Inferior parietal cortex (tissue), 1 donor: Measurements from ENCODE around the gene PRKAG2.

Experiments
- DNase-seq: peaks from one replicate; pipeline ENCODE4 v3.0.0-alpha.2; 2016; ENCODE audit errors: extremely low spot score

Gene PRKAG2

DNA sequence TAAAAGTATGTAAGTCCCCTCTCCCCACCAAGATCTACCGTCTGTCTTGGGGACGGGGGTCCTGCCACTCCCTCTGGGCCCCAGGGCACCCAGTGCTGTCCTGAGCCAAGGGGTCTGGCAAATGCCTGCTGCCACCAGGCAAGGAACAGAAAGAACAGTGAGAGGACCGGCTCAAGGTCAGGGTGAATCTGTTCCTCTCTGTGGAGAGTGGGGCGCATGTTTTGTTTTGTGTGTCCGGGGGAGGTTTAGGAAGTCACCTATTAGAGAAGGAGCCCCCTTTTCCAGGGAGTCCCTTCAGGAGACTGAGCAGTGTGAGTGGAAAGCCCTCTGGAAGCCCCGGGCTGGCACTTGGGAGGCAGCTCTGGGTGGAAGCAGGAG lies 198.7 kb downstream of the PRKAG2 start:
- DNase-seq = no peak

DNA sequence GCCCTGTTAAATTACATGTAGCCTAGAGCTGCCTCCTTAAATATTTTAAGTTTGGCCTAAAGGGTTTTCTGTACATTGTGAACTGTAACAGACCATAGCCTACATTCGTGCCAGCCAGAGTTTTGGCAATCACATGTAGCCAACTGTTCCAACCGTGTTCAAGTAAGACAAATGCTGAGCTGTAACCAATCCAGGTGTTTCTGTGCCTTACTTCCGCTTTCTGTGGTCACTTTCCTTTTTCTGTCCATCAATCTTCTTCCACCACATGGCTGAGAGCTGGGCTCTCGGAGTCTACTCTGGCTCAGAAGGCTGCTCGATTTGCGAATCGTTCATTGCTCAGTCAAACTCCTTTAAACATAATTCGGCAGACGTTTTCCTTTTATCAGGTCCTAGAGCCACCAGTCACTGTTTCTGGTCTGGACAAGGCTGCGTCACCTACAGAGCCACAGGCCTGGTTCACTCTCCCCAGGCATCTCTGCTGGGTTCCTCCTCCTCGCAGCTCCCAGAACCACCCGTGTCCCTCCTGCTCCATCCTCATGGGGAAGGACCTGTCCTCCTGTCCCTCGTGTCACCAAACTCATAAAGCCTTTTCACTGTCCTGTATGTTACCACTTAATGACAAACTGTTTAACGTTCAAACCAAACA lies 199.2 kb downstream of the PRKAG2 start:
- DNase-seq = no peak

DNA sequence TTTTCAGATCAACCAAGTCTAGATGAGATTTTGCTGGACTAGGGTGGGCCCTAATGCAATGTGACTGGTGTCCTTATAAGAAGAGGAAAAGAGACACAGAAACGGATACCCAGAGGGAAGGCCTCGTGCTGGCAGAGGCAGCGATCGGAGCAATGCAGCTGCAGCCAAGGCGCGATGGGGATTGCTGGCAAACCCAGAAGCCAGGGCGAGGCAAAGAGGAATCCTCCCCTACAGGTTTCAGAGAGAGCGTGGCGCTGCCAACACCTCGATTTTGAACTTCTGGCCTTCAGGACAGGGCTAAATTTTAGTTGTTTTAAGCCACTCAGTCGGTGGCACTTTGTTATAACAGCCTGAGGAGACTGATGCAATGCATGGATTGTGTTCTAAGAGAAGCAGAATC lies 200.2 kb downstream of the PRKAG2 start:
- no peak for DNase-seq

DNA sequence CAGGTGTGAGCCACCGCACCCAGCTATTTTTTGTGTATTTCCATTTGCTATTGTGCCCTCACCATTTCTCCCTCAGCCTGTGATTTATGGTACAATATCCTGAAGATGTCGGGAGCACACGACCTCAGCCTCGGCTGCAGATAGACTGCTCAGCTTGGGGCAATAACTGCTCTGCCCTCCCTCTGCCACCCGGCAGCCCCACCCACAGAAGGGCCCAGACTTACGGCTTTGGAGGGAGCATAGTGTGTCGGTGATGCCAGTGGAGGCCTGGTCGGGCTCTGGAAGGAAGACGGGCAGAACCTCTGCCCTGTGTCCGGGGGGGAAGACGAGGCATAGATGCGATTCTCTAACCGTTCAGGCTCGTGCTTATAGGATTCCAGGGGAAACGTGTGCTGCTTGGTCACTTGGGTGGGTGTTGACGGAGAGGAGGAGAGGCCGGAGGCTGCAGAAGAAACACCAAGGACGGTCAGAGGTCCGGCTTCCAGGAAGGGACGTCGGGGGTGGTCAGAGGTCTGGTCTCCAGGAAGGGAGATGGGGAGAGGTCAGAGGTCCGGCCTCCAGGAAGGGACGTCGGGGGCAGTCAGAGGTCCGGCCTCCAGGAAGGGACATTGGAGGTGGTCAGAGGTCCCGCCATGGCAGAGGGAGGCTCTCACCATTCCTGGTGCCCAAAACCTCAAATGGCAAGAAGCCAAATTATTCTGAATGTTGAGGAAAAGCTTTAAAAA lies 201.6 kb downstream of the PRKAG2 start:
- DNase-seq = no peak

DNA sequence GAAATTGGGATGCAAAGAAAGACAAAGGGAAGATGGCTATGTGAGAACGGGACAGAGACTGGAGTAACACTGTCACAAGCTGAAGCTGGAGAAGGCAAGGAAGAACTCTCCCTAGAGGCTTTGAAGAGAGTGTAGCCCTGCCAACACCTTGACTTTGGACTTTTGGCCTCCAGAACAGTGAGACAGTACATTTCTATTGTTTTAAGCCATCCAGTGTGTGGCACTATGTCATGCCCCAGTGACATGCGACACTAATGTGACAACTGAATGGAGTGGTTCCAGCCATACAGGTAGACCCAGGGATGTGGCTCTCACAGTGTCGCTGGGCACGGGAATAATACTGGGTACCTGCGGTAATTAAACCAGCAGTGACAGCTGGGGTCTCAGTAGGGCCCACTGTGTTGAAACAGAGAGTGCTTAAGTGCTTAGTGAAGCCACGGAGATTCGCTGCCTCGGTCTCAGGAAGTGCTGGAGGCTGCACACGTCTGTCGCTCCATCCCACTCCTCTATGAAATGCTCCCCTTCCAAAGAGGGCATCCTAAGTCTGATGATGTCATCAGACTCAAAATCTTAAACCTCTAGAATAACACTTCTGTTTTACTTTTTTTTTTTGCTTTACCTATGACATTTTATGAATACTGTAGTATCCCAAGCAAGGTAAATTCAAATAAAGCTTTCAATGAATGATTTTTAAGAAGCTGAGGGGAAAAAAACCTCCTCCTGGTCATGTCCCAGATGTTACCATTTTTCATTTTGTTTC lies 202.6 kb downstream of the PRKAG2 start:
- no peak for DNase-seq

DNA sequence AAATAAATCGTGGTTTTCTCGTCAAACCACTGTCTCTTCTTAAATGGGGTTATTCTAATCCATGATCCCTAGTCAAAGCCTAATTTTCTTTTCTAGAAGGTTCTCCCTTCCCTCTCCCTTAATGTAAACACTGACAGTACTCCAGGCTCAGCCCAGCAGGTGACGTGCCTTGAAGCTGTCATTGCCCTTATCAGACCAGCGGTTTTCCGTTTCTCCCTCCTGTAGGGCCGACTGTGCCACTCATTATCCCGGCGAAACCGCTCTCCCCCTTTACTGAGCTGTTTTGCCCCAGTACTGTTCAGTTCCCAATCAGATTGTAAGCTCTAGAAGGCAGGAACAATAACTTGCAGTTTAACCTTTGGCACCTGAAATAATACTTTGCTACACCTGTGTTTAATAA lies 203.7 kb downstream of the PRKAG2 start:
- DNase-seq = no peak

DNA sequence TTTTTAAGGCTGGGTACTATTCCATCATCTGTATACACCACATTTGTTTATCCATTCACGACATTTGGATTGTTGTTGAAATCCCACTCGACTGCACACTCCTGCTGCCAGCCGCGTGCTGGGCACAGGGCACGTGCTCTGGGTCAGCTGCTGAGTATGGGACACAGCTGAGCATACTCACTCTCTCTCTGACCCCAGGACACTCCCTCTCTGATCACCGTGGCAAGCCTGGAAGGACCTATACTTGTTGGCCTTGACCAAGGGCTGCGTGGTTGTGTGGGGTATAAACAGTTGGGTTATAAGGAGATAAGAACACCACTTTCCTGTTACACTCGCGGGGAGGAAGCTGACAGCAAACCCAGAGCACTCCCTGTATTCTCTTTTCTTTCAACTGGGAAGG lies 204.2 kb downstream of the PRKAG2 start:
- no peak for DNase-seq

DNA sequence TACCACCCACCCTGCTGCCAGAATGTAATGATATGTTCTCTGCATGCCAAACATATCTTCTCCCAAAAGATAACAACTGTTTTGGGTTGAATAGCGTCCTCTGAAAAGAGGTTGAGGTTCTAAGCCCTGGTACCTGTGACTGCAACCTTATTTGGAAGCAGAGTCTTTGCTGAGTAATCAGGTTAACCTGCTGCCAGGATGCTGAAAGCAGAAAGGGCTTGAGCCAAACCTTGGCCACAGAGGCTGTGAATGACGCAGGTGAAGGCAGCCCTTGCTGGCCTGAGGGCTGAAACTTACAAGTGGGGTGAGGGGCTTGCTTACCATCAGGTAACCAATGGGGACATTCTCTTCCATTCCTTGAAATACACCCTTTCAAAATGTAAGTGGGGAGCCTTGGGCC lies 205.4 kb downstream of the PRKAG2 start:
- DNase-seq = no peak

DNA sequence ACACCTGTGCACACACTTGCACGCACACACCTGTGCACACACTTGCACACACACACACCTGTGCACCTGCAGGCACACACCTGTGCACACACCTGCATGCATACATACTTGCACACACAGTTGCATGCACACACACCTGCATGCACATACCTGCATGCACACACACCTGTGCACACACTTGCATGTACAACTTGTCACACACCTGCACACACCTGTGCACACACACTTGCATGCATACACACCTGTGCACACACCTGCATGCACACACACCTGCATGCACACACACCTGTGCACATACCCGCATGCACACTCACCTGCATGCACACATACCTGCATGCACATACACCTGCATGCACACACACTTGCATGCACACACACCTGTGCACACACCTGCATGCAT lies 207.2 kb downstream of the PRKAG2 start:
- DNase-seq = no peak

DNA sequence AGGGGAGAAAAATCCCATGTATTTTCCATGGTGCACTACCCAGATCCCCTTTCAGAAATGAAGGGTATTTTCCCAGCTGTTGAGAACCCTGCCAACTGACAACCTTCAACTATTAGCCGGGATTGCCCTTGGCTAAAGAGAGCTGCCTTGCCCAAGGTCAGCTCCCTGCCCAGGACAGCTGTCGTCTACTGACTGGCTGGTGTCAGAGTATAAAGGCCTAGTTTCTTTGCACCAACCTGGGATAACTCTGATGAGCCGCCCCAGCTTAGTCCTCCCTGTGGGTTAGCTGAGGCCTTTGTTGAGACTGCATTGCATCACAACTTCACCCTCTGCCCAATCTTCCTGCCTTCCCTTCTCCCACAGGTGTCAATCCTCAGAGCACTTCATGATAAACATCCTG lies 210.0 kb downstream of the PRKAG2 start:
- DNase-seq = no peak

DNA sequence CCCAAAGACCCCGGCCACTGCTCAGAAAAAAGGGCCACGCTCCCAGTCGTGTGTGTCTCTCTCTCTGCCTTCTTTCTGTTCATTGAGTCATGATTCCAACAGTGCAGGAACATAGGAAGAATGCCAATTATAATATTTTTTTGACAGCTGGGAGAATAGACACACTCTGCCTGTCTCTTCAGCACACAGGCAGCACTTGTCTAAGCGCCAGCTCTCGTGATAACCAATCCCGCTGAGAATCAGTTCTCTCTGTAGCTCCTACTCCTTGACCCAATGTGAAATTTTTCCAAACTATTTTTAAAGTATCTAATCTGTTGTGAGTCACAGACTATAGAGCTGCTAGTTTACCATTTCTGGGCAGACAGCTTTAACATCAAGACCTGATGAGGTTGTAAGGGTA lies 211.5 kb downstream of the PRKAG2 start:
- DNase-seq = peak; percentile 47

DNA sequence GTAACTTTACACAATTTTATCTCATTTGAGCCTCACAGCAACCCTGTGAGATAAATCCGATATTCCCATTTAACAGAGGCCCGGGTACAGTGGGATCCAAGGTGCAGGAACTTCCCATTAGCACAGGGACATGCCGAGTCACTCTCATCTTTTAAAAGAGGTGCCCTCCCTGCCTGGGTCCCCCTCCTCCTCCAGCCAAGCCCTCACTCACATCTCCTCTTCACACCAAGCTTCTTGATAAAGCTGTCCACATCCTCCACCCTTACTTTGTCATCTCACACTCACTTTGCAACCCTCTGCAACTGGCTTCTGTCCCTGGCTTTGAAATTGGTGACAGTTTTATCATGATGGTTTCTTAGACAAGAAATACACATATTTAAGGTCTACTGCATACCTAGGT lies 212.6 kb downstream of the PRKAG2 start:
- no peak for DNase-seq

DNA sequence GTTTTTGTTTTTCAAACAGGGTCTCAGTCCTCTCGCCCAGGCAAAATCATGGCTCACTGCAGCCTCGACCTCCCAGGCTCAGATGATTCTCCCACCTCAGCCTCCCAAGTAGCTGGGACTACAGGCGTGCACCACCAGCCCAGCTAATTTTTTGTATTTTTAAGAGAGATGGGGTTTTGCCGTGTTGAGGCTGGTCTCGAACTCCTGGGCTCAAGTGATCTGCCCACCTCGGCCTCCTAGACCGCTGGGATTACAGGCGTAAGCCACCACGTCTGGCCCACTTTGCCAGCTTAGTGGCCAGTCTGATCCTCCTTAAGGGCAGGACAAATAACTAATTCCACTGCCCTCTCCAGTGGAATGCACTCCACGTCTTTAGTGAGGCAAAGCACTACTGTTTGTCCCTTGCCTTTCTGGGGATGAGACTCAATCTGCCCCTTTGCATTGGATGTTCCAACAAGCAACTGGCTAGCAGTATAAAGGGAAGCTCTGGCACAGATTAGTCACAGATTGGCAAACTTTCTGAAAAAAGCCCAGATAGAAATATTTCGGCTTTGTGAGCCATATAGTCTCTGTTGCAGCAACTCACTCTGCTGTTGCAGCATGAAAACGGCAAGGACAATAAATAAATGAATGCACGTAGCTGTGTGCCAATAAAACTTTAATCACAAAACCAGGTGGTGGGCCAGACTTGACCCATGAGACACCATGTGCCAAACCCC lies 213.4 kb downstream of the PRKAG2 start:
- no peak for DNase-seq

DNA sequence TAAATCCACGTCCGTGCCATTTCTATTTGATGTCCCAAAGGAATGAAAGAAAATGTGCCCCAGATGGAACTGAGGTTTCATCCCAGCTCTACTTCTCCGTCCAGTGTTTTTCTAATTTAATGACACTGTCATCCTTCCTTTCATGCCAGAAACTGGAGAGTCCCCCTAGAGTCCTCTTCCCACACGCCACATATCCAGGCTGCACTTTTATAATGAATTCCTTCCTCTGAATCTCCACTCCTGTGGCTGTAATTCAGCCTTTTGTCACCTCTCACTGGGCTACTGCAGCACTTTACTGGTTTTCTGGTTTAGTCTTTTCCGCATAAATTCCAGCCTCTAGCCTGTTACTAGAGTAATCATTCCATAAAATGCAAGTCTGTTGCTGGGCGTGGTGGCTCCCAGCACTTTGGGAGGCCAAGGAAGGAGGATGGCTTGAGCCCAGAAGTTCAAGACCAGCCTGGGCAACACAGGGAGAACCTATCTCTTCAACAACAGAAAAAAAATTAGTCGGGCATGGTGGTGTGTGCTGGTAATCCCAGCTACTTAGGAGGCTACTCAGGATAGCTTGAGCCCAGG lies 214.6 kb downstream of the PRKAG2 start:
- no peak for DNase-seq

DNA sequence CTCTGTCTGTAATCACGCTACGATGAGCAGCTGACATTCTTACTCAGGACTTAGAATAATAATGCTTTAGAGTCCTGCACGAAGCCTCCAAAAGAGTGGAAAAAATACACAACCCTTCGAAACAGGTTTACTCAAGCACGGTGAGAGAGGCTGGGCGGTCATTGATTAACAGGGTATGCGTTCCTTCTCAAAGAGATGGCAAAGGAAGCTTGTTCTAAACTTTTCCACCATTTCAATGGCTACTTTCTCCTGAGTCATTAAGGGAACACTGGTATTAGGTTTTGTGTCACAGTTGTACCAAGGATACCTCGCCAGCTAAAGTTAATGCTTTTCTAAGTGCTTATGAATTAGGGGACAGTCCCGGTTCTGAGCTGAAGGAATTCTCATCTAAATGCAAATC lies 215.3 kb downstream of the PRKAG2 start:
- DNase-seq = no peak

DNA sequence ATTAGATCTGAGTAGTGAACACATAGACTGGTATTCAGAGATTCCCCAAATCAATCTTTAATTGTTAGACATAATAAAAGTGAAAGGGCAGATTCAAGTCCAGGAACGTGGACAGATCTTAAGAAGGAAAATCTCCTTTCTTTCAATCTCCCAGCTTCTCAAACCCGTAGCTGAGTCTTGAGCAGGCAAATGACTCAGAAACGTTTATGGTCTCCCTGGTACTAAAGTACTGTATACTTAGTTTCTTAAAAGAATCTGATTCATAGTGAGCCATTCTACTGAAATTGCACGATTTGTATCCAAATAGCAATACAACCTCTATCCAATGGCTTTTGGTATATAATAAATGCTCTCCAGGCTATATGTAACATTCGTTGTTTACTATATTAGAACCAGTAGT lies 216.8 kb downstream of the PRKAG2 start:
- no peak for DNase-seq

DNA sequence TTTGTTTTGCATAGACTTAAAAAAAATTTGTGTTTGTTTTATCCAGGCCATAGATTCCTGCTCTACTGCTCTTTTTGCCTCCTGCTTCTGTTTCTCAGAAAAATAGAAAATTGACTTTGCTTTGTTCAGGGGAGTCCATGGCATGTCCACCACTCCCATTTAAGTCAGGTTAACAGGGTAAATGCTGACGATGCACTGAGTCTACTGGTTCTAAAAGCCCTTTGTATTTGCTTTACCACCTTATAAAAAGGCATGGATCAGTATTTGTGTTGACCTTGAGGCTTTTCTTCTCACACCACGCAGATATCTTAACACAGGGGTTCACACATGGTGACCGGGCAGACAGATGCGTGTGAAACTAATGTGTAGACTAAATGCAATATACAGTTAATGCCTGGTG lies 217.7 kb downstream of the PRKAG2 start:
- DNase-seq = no peak

DNA sequence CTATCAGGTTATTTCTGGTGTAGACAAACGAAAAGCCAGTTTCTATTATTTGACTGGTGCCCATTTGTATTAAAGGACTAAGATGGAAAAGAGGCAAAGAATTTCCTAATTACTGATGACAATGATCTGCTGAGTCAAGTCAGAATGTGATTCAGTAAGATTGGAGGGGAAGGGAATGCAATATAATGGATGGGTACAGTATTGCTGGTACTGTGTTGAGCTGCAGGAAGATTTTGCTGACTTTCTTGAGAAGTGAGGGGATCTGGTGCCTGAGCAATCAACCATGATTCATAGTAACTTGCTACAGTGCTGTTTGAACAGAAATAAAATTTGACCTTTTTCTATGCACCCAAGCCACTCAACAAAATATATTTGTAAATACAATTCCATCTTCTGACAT lies 218.1 kb downstream of the PRKAG2 start:
- DNase-seq = no peak

DNA sequence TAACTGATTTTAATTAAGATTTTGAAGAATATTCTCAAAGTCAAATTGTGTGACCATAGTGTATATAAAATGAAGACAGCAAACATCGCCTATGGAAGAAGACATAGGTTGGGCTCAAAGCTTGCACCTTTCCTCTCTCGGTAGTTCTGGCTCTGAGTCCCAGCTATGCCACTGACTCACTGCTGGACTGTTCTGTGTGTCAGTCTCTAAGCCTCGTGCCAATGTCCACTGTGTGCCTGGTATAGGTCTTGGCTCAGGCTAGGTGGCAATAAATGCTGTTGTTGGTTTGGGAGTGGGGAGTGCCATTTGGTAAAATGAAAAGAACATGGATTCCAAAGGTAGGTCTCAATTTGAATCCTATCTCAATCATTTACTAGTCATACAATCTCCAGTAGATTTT lies 219.7 kb downstream of the PRKAG2 start:
- no peak for DNase-seq

DNA sequence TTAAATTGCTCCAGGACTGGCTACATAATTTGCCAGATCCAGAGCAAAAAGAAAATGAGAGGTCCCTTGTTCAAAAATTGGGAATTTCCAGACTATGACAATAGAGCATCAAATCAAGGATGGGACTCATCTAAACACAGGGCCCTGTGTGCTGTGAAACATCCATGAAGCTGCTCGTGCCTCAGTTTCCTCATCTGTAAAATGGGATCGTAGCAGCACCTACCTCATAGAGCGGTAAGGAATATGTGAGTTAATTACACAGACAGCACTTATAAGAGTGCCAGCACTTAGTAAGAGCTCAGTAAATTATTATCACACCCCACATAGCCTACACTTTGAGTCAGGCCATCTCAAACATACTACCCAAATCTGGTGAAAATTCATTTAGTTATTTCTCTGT lies 221.4 kb downstream of the PRKAG2 start:
- no peak for DNase-seq

DNA sequence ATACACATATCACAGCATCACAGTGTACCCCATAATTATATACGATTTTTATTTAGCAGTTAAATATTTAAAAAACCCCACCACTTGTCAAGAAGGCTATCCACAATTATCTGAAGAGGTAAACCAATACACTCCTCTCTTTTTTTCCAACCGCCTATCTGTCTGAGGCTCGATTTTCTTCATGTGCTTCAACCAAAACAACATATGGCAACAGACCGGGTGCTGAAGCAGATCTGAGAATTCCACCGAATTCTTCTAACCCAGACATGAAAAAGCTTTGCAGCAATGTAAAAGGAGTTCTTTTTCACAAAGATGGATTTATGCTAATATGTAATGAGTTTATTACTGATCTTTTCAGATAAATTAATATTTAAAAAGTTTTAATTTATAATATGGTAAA lies 224.8 kb downstream of the PRKAG2 start:
- DNase-seq = no peak

DNA sequence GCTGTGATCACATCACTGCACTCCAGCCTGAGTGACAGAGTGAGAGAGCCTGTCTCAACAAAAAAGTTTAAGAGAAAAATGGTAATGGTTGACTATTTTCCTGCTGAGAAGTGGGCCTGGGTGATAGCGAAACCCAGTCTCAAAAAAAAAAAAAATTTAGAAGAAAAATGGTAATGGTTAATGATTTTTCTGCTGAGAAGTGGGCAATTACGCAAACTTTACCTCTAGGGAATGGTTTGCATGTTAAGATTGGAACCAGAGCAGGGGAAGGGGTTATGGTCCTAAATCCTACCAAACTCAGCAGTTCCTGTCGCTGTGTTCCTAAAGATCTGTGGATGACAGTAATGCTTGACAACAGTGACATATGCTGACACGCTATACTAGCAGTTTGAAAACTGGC lies 226.8 kb downstream of the PRKAG2 start:
- DNase-seq = no peak
